Natural killer cell (primary cell): ENCODE measurements around the gene DNAJC15. TPM values are rescaled to one million over a fixed set of nuclear protein-coding genes. Genes with fewer than 3 reads are reported as not detected.

Experiments
- ATAC-seq, 3 donors: fragments of 150-1000 bp in 2 of 3; fragments of 200-7000 bp in 1 of 3; cut with Tn5 transposase; 1 replicate in 1 of 3; 2 replicates in 2 of 3; pipeline ENCODE4 v1.10.0; 2021; ENCODE audit warnings: mild to moderate bottlenecking in 2 of 3, moderate library complexity in 2 of 3
- DNase-seq, 2 donors: peaks; one replicate each; pipeline versions ENCODE4 v3.0.0 to v3.0.0-alpha.2; 2013 to 2021; ENCODE audit warnings: mixed read lengths in 1 of 2
- H3K27ac ChIP-seq: one replicate; pipeline ENCODE4 v1.5.1; 2013; ENCODE audit warnings: mild to moderate bottlenecking, low read length
- H3K27me3 ChIP-seq: one replicate; pipeline ENCODE4 v1.6.1; 2013; ENCODE audit warnings: low read length; ENCODE audit not compliant: control insufficient read depth, insufficient read depth
- H3K36me3 ChIP-seq: one replicate; pipeline ENCODE4 v1.6.1; 2013; ENCODE audit warnings: low read length; ENCODE audit not compliant: control insufficient read depth, insufficient read depth
- H3K4me1 ChIP-seq: one replicate; pipeline ENCODE4 v1.6.1; 2013; ENCODE audit warnings: low read length; ENCODE audit not compliant: control insufficient read depth, insufficient read depth
- H3K4me3 ChIP-seq: one replicate; pipeline ENCODE4 v1.5.1; 2013; ENCODE audit warnings: low read length
- H3K9me3 ChIP-seq: one replicate; pipeline ENCODE4 v1.6.1; 2013; ENCODE audit warnings: low read length; ENCODE audit not compliant: control insufficient read depth, insufficient read depth
- H3K27ac Mint-ChIP-seq, 2 donors: one replicate each; pipeline ENCODE4 v1.8.0; 2022; ENCODE audit warnings: mild to moderate bottlenecking in 2 of 2, mixed read lengths in 2 of 2, moderate library complexity in 1 of 2
- H3K27me3 Mint-ChIP-seq, 2 donors: one replicate each; pipeline ENCODE4 v1.8.0; 2022; ENCODE audit warnings: low read depth in 2 of 2, mixed read lengths in 2 of 2
- H3K36me3 Mint-ChIP-seq: one replicate; pipeline ENCODE4 v1.8.0; 2022; ENCODE audit warnings: mixed read lengths
- H3K4me1 Mint-ChIP-seq, 2 donors: one replicate each; pipeline ENCODE4 v1.8.0; 2022; ENCODE audit warnings: mixed read lengths in 2 of 2
- H3K4me3 Mint-ChIP-seq: one replicate; pipeline ENCODE4 v1.8.0; 2022; ENCODE audit warnings: mild to moderate bottlenecking, moderate library complexity, mixed read lengths
- H3K9me3 Mint-ChIP-seq, 2 donors: one replicate each; pipeline ENCODE4 v1.8.0; 2022; ENCODE audit warnings: mixed read lengths in 2 of 2
- WGBS: methylation state at CpG from one replicate; pipeline ENCODE4 v1.1.7; 2013; ENCODE audit warnings: missing lambda C conversion rate; ENCODE audit not compliant: insufficient coverage; 5-methylcytosine and 5-hydroxymethylcytosine counted together
- intact Hi-C: fragments of 100-400 bp; cut with micrococcal nuclease; formaldehyde crosslinking; loops from one replicate; pipeline ENCODE4 v1.14.2; 2022
- total RNA-seq, 4 donors: library from RNA; stranded (reverse); fragments of 120-200 nt in 1 of 4; gene quantifications; one replicate each; pipeline versions ENCODE4 v1.2.3 to v1.2.4, GENCODE V29; 2013 to 2022
- TF ChIP-seq, protein P1 (sequence below): fragments of 200-600 bp; IDR thresholded peaks from one replicate; pipeline ENCODE4 v1.8.0; 2022; ENCODE audit warnings: antibody characterized with exemption

Gene DNAJC15
- total RNA-seq = 1 to 10 TPM; 7.7 to 10.0 (median 8.3) TPM
- 15.1 TPM for total RNA-seq (2013)

DNA sequence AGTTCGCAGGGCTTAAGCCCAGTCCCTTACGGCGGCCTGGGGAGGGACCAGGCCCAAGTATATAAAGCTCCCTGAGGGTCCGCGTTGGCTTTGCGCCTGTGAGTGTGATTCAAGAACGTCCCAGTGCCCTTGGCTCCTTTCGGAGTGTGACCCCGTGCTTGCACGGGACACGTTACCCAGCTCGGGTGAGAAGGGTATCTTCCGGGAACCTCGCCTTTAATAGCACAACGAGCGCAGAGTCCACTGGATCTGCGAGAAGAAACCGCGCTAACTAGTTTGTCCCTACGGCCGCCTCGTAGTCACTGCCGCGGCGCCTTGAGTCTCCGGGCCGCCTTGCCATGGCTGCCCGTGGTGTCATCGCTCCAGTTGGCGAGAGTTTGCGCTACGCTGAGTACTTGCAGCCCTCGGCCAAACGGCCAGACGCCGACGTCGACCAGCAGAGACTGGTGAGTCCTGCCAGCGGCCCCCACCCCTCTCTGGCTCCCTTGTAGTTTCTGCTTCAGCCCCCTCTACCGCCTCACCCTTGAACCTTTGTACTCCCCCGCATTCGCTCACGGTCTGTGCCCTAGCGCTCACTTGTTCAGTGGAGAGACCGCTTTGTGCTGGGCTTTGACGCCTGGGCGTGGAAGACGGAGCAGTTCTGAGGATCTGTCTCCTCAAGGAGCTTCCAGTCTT, at the start of gene DNAJC15:
Gene DNAJC15, plus strand, starts transcription at position 298 of the 675 bp plus-strand sequence. Its CDS starts 41 bp downstream, at position 339.
- Histone ChIP-seq H3K27ac (peak within 1 kb of the TSS; percentile 77), H3K27me3 (no peaks in the 10 kb centered on the region), H3K4me3 (peak within 1 kb of the TSS; percentile 71), H3K4me1 (peaks cover 22% of the 10 kb centered on the region), H3K9me3 (no peaks in the 10 kb centered on the region), H3K36me3 (peaks cover 5% of the 10 kb centered on the region)
- TF ChIP-seq, protein P1, sequence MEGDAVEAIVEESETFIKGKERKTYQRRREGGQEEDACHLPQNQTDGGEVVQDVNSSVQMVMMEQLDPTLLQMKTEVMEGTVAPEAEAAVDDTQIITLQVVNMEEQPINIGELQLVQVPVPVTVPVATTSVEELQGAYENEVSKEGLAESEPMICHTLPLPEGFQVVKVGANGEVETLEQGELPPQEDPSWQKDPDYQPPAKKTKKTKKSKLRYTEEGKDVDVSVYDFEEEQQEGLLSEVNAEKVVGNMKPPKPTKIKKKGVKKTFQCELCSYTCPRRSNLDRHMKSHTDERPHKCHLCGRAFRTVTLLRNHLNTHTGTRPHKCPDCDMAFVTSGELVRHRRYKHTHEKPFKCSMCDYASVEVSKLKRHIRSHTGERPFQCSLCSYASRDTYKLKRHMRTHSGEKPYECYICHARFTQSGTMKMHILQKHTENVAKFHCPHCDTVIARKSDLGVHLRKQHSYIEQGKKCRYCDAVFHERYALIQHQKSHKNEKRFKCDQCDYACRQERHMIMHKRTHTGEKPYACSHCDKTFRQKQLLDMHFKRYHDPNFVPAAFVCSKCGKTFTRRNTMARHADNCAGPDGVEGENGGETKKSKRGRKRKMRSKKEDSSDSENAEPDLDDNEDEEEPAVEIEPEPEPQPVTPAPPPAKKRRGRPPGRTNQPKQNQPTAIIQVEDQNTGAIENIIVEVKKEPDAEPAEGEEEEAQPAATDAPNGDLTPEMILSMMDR = no peak
- Mint-ChIP-seq H3K36me3 (peaks cover 4% of the 10 kb centered on the region), H3K27me3 (no peaks in the 10 kb centered on the region), H3K27ac (peak within 1 kb of the TSS; percentile 91 to 99), H3K9me3 (no peaks in the 10 kb centered on the region), H3K4me3 (peak within 1 kb of the TSS; percentile 94), H3K4me1 (peaks cover 18 to 34% of the 10 kb centered on the region in 2 donors)
- WGBS = 7% methylated on average over 48 of the region's 48 CpGs
- DNase-seq (peak; percentile 83 to 88), ATAC-seq (peak; percentile 89 to 92 (median 90))
- intact Hi-C loops = loop anchor here (1.0 to 2.0 kb wide), 3 partner anchors 31 to 54 kb away; no protein-coding TSS in a partner anchor

DNA sequence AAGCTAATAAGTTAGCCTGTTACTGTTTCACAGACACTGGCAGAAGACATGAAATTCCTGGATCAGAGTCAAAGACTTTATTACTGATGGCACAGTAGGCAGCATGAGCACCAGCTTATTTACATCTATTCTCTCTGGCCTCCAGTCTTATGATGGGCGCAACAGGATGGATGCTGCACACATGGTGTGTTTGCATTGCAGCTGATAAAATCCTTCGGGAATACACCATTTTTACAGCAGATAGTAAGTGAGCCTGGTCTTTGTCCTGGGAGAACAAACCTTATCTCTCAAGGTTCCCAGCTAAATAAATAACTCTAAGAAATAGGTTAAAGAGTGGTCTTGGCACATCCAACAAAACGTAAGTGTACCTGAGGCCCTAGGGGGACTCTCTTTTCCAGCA, 47.3 kb upstream of the DNAJC15 start:
- H3K27ac Mint-ChIP-seq = peak overlapping the region in 1 of 2 donors; percentile 59
- no peak overlapping the region for H3K4me3 Mint-ChIP-seq
- H3K27ac ChIP-seq = no peak overlapping the region
- no peak for ATAC-seq
- TF ChIP-seq, protein P1 = no peak
- H3K27me3 Mint-ChIP-seq = no peaks in the 10 kb centered on the region
- H3K9me3 Mint-ChIP-seq = no peaks in the 10 kb centered on the region
- peaks cover 3% of the 10 kb centered on the region for H3K9me3 ChIP-seq
- H3K4me3 ChIP-seq = no peak overlapping the region
- peaks cover 2% of the 10 kb centered on the region for H3K4me1 ChIP-seq
- WGBS = 96% methylated on average over 2 of the region's 3 CpGs
- H3K36me3 Mint-ChIP-seq = no peaks in the 10 kb centered on the region
- peaks cover 4% of the 10 kb centered on the region for H3K36me3 ChIP-seq
- no peak for DNase-seq
- H3K27me3 ChIP-seq = no peaks in the 10 kb centered on the region
- intact Hi-C loops = no loop called here
- H3K4me1 Mint-ChIP-seq = peaks cover 10 to 32% of the 10 kb centered on the region in 2 donors

DNA sequence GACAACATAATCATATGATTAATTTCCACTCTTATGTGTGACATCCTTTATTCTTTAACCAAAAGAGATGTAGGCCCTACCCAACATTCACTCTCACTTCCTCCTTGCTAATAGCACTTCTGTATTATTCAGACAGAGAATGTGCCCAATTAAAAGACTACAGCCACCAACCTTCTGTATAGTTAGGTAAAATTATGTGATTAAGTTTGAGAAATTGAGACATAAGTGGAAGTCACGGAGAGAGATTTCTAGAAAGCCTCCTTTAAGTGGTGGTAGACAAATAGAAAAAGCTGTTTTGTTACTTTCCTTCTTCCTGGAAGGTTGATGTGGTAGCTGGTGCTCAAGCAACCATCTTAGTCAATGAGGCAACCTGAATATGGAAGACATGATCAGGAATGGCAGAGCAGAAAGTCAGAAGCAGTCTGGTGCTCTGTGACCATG, 46.1 kb upstream of the DNAJC15 start:
- H3K36me3 ChIP-seq = peaks cover 4% of the 10 kb centered on the region
- H3K27me3 Mint-ChIP-seq = no peaks in the 10 kb centered on the region
- intact Hi-C loops = no loop called here
- no peak overlapping the region for H3K4me3 ChIP-seq
- H3K27ac ChIP-seq = no peak overlapping the region
- DNase-seq (no peak), ATAC-seq (peak in 1 of 3 donors; percentile 38)
- H3K4me1 ChIP-seq = no peaks in the 10 kb centered on the region
- peaks cover 3% of the 10 kb centered on the region for H3K9me3 ChIP-seq
- H3K27me3 ChIP-seq = no peaks in the 10 kb centered on the region
- H3K9me3 Mint-ChIP-seq = no peaks in the 10 kb centered on the region
- peaks cover 15 to 28% of the 10 kb centered on the region in 2 donors for H3K4me1 Mint-ChIP-seq
- H3K27ac Mint-ChIP-seq = peak overlapping the region in 1 of 2 donors; percentile 56
- no peaks in the 10 kb centered on the region for H3K36me3 Mint-ChIP-seq
- no peak overlapping the region for H3K4me3 Mint-ChIP-seq
- WGBS = 82% methylated on average over 1 of the region's 1 CpG
- TF ChIP-seq, protein P1 = no peak
